HG03460 (cell line): ENCODE results near the gene STC2.

Experiments used
- ATAC-seq: cut with Tn5 transposase; IDR thresholded peaks from one replicate; pipeline ENCODE4 v1.9.1; 2021; ENCODE audit not compliant: unreplicated experiment

STC2 gene

GRCh38 chr5:173268750-173269432, 59.3 kb downstream of the STC2 start:
- no peak for ATAC-seq

GRCh38 chr5:173265433-173265832, 62.8 kb downstream of the STC2 start:
- ATAC-seq = no peak
